Karpas-422 (cell line): ENCODE results near the gene MAPRE2. TPM values are rescaled to one million over a fixed set of nuclear protein-coding genes. Genes with fewer than 3 reads are reported as not detected.

ENCODE experiments used
- DNase-seq: peaks from one replicate; pipeline ENCODE4 v3.0.0-alpha.2; 2015
- H2AFZ ChIP-seq: fragments of 200-600 bp; sonication (generic); 2 replicates; pipeline ENCODE4 v1.6.1; 2014; ENCODE audit warnings: antibody characterized with exemption, low read length, mixed read lengths
- H3K27ac ChIP-seq: fragments of 200-600 bp; sonication (generic); 2 replicates; pipeline ENCODE4 v1.5.1; 2014; ENCODE audit warnings: mild to moderate bottlenecking, low read length, moderate library complexity
- H3K27me3 ChIP-seq: fragments of 200-600 bp; sonication (generic); 2 replicates; pipeline ENCODE4 v1.6.1; 2014; ENCODE audit warnings: low read length, mixed read lengths
- H3K36me3 ChIP-seq: fragments of 200-600 bp; sonication (generic); 2 replicates; pipeline ENCODE4 v1.6.1; 2014; ENCODE audit warnings: low read length, mixed read lengths; ENCODE audit not compliant: insufficient read depth
- H3K4me1 ChIP-seq: fragments of 200-600 bp; sonication (generic); 2 replicates; pipeline ENCODE4 v1.6.1; 2014; ENCODE audit warnings: mild to moderate bottlenecking, low read length, mixed read lengths
- H3K4me2 ChIP-seq: fragments of 200-600 bp; sonication (generic); 2 replicates; pipeline ENCODE4 v1.6.1; 2014; ENCODE audit warnings: low read length, low read depth, mild to moderate bottlenecking; ENCODE audit not compliant: poor library complexity, severe bottlenecking
- H3K4me3 ChIP-seq: fragments of 200-600 bp; sonication (generic); 2 replicates; pipeline ENCODE4 v1.5.1; 2014; ENCODE audit warnings: mild to moderate bottlenecking, antibody characterized with exemption, low read length, mixed read lengths
- H3K79me2 ChIP-seq: fragments of 200-600 bp; sonication (generic); 2 replicates; pipeline ENCODE4 v1.6.1; 2014; ENCODE audit warnings: mild to moderate bottlenecking, low read length, mixed read lengths
- H3K9ac ChIP-seq: fragments of 200-600 bp; sonication (generic); 2 replicates; pipeline ENCODE4 v1.6.0; 2014; ENCODE audit warnings: low read length
- H3K9me2 ChIP-seq: fragments of 200-600 bp; sonication (generic), shearing (Covaris generic); replicated peaks from 2 replicates; pipeline ENCODE4 v1.6.0; 2014; ENCODE audit warnings: mild to moderate bottlenecking, low read length, moderate library complexity; ENCODE audit not compliant: insufficient read depth
- H3K9me3 ChIP-seq: fragments of 300-700, 200-600 bp; sonication (generic); 2 replicates; pipeline ENCODE4 v1.6.1; 2014; ENCODE audit warnings: low read length, mixed read lengths
- H4K20me1 ChIP-seq: fragments of 200-600 bp; sonication (generic); 2 replicates; pipeline ENCODE4 v1.6.1; 2014; ENCODE audit warnings: mild to moderate bottlenecking, antibody characterized with exemption, low read length, low read depth; ENCODE audit not compliant: insufficient read depth
- total RNA-seq: library from RNA; depleted of rRNA; stranded (reverse); fragments of >200 nt; shearing (Covaris generic); gene quantifications from 2 replicates; pipeline ENCODE4 v1.2.3, GENCODE V29; 2014; ENCODE audit warnings: low replicate concordance

The MAPRE2 gene
- total RNA-seq, 1 experiment from 2014 or later = 267 TPM

DNA sequence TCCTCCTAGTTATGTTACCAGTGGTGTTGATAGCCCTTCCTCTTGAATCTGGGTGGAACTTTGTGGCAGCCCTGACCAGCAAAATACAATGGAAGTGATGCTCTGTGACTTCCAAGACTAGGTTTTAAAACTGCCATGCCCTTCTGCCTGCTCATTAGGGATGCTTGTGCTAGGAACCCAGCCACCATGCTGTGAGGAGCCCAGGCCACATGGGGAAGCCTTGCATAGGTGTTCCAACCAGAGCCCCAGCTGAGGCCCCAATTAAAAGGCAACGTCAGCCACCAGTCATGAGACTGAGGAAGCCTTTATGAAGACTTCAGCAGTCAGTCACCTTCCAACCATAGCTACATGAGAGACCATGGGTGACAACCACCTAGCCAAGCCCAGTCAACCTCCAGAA, 14.0 kb upstream of the MAPRE2 start:
- Histone ChIP-seq H3K4me1 (peaks cover 81% of the 10 kb centered on the region), H3K4me3 (no peak overlapping the region), H3K79me2 (no peaks in the 10 kb centered on the region), H3K36me3 (no peaks in the 10 kb centered on the region), H3K27me3 (no peaks in the 10 kb centered on the region), H3K27ac (no peak overlapping the region), H2AFZ (peak overlapping the region; percentile 37; the same call in 1 of the 2 replicates), H3K9ac (peak overlapping the region; percentile 16), H4K20me1 (no peaks in the 10 kb centered on the region), H3K9me3 (no peaks in the 10 kb centered on the region), H3K9me2 (no peaks in the 10 kb centered on the region), H3K4me2 (peak overlapping the region; percentile 35)
- DNase-seq = peak; percentile 69

- Histone ChIP-seq H3K27me3 (no peaks in the 10 kb centered on the region), H3K36me3 (no peaks in the 10 kb centered on the region), H2AFZ (no peak overlapping the region), H3K9ac (no peak overlapping the region), H3K9me2 (no peaks in the 10 kb centered on the region), H3K4me1 (peaks cover 86% of the 10 kb centered on the region), H3K27ac (no peak overlapping the region), H3K9me3 (no peaks in the 10 kb centered on the region), H3K4me3 (no peak overlapping the region), H3K79me2 (no peaks in the 10 kb centered on the region), H4K20me1 (no peaks in the 10 kb centered on the region), H3K4me2 (no peak overlapping the region)
- no peak for DNase-seq
These were observed 12.7 kb upstream of the MAPRE2 start for GRCh38 chr18:35028536-35028935.

DNA sequence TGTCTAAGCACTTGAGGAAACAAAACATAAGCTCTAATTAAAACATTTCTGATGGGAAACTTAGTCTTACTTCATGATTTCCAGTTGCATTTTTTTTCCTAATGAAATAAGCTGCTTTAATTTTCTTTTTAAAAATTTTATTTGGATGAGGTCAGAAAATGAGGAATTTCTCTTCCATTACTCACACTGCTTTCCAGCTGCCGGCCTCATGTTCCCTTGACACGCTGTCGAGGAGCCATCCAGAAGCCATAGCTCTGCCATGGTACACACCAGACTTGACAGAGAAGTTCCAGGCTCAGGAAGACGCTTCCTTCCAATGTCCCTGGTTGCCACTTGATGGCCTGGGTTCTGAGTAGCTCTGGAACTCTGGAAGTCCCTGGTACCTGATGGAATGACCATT, 12.1 kb upstream of the MAPRE2 start:
- no peaks in the 10 kb centered on the region for H3K36me3 ChIP-seq
- no peak for DNase-seq
- no peaks in the 10 kb centered on the region for H3K27me3 ChIP-seq
- H3K9me2 ChIP-seq = no peaks in the 10 kb centered on the region
- no peak overlapping the region; the same call in 1 of the 2 replicates for H3K9ac ChIP-seq
- H3K4me1 ChIP-seq = peaks cover 83% of the 10 kb centered on the region
- H2AFZ ChIP-seq = 0 out of 2 replicates have a peak overlapping the region, but pooled peaks have one; percentile 52
- H3K4me2 ChIP-seq = peak overlapping the region; percentile 66
- peak overlapping the region; percentile 75; the same call in 1 of the 2 replicates for H3K27ac ChIP-seq
- no peaks in the 10 kb centered on the region for H3K79me2 ChIP-seq
- H3K4me3 ChIP-seq = no peak overlapping the region
- no peaks in the 10 kb centered on the region for H3K9me3 ChIP-seq
- H4K20me1 ChIP-seq = no peaks in the 10 kb centered on the region

- Histone ChIP-seq H3K27me3 (no peaks in the 10 kb centered on the region), H3K9me3 (no peaks in the 10 kb centered on the region), H3K27ac (peak overlapping the region; percentile 75), H4K20me1 (no peaks in the 10 kb centered on the region), H3K4me2 (peak overlapping the region; percentile 66), H3K9me2 (no peaks in the 10 kb centered on the region), H3K36me3 (no peaks in the 10 kb centered on the region), H3K4me3 (peak overlapping the region; percentile 38), H3K4me1 (peaks cover 77% of the 10 kb centered on the region), H3K9ac (peak overlapping the region; percentile 61), H3K79me2 (no peaks in the 10 kb centered on the region), H2AFZ (peak overlapping the region; percentile 52)
- peak; percentile 57 for DNase-seq
These were observed 11.4 kb upstream of the MAPRE2 start for GRCh38 chr18:35029770-35030169.

DNA sequence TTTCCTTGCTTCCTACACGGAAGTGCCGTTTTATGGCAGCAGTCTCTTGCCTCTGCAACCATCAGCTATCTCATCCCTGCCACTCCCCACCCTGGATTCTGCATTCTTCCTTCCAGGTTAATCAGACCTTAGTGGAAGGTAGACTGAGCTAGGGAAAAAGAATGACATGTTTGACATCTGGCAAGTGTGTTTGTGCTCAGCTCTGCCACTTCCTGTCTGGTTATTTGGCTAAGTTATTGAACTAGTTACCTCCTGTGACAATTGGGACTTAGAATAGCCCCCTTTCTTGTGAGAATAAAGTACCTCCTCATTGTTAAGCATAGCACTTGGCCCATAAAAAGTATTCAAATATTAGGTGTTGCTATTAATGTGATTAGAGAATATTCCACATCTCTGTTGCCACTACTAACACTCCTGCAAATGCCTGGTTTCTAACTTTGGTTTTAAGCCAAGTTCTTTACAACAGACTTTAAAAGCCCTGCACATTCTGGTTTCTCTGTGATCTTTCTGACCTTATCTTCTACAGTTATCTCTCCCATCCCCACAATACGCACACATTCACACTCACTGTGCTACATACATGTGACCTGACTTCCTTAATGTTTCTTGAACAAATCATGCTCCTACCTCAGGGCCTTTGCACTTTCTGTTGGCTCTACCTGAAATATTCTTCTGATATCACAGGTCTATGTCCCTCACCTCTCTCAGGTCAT, 10.8 kb upstream of the MAPRE2 start:
- Histone ChIP-seq H3K36me3 (no peaks in the 10 kb centered on the region), H3K79me2 (no peaks in the 10 kb centered on the region), H3K4me2 (peak overlapping the region; percentile 66), H3K27me3 (no peaks in the 10 kb centered on the region), H3K9ac (peak overlapping the region; percentile 61), H4K20me1 (no peaks in the 10 kb centered on the region), H3K9me2 (no peaks in the 10 kb centered on the region), H3K4me3 (peak overlapping the region; percentile 38), H3K9me3 (no peaks in the 10 kb centered on the region), H2AFZ (peak overlapping the region; percentile 52), H3K4me1 (peaks cover 70% of the 10 kb centered on the region), H3K27ac (peak overlapping the region; percentile 75)
- peak; percentile 71 for DNase-seq

DNA sequence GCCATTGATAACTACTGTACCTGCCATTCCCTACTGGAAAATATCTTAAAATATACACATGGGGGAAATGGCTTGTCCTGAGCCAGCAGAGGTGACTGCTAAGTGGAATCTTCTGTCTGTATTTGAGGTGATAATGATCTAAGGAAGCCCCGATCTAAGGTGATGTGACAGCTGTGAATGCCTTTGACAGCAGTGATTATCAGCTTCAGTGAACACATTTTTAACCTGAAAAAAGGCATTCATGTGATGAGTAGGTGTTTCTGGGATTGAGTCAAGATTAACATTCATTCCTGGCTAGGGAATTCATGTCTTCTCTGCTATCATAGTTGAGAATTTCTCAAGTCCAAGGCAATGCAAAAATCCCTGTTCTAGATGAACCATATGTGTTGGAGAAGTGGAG, 9.1 kb upstream of the MAPRE2 start:
- no peak for DNase-seq
- H3K36me3 ChIP-seq = no peaks in the 10 kb centered on the region
- no peak overlapping the region for H3K4me3 ChIP-seq
- H4K20me1 ChIP-seq = no peaks in the 10 kb centered on the region
- H3K9me3 ChIP-seq = no peaks in the 10 kb centered on the region
- H3K27ac ChIP-seq = peak overlapping the region; percentile 75
- peak overlapping the region; percentile 26 for H3K4me2 ChIP-seq
- peaks cover 57% of the 10 kb centered on the region for H3K4me1 ChIP-seq
- H2AFZ ChIP-seq = peak overlapping the region; percentile 31
- H3K9ac ChIP-seq = peak overlapping the region; percentile 12; the same call in 1 of the 2 replicates
- H3K9me2 ChIP-seq = no peaks in the 10 kb centered on the region
- H3K27me3 ChIP-seq = no peaks in the 10 kb centered on the region
- H3K79me2 ChIP-seq = no peaks in the 10 kb centered on the region

DNA sequence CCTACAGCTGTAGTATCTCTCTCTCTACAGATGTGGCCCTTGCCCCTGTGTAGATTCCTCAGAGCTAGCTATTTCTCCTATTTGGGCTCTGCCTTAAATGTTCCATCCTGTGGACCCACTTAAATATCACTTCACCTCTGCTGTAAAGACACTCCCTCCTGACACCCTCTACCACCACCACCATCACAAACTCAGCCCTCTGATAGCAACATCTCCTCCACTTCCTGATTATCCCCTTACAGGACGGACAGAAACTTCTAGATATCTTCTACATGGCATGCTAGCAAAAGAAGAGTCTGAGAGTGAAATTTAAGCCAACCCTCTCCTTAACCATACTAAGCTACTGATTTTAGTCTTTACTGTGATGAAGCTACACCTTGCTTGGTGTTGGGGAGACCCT, 3.2 kb upstream of the MAPRE2 start:
- Histone ChIP-seq H2AFZ (no peak overlapping the region), H3K36me3 (no peaks in the 10 kb centered on the region), H4K20me1 (peaks cover 14% of the 10 kb centered on the region; the same call in 1 of the 2 replicates), H3K9ac (peak overlapping the region; percentile 73), H3K79me2 (peaks cover 18% of the 10 kb centered on the region), H3K4me2 (peak overlapping the region; percentile 81), H3K27me3 (no peaks in the 10 kb centered on the region), H3K4me3 (peak overlapping the region; percentile 53), H3K9me3 (no peaks in the 10 kb centered on the region), H3K4me1 (peaks cover 42% of the 10 kb centered on the region), H3K9me2 (no peaks in the 10 kb centered on the region), H3K27ac (peak overlapping the region; percentile 99)
- DNase-seq = peak; percentile 70

DNA sequence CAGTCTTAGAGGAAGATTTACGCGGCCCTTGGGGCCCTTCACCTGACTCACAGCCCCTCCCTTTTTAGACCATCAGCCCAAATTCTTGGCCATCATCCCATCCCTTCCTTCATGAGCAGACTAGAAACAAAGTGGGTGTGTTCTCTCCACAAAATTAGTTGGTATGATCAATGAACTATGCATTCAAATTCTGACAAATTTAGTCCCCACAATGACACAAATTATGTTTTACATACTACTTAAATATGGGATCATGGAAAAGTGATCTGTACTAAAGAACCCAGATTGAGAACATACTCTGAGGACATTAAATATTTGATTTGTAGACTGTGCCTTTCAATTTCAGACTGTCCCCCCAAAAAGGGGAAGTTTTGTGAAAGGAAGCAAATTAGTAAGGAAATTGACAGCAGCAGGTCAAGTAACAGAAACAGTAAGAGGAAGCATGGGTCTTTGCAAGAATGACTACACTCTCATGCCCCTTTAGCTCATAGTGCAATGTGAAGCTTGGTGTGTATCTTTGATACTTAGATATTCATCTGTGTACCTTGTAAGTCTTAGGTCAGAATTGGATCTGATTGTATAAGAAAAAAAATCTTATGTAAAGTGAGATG, 2.2 kb upstream of the MAPRE2 start:
- peak; percentile 97 for DNase-seq
- H2AFZ ChIP-seq = no peak overlapping the region
- H3K36me3 ChIP-seq = no peaks in the 10 kb centered on the region
- H3K27me3 ChIP-seq = no peaks in the 10 kb centered on the region
- peaks cover 17% of the 10 kb centered on the region; the same call in 1 of the 2 replicates for H4K20me1 ChIP-seq
- no peaks in the 10 kb centered on the region for H3K9me2 ChIP-seq
- H3K27ac ChIP-seq = peak overlapping the region; percentile 99
- peaks cover 52% of the 10 kb centered on the region for H3K4me1 ChIP-seq
- peak overlapping the region; percentile 47 for H3K4me3 ChIP-seq
- H3K79me2 ChIP-seq = peaks cover 28% of the 10 kb centered on the region
- H3K9ac ChIP-seq = peak overlapping the region; percentile 70
- H3K4me2 ChIP-seq = peak overlapping the region; percentile 81
- H3K9me3 ChIP-seq = no peaks in the 10 kb centered on the region
